Measurements from ENCODE around the gene TWF2.

- no peak for TF ChIP-seq EP300 (IDR thresholded peaks at IDR 0.05; ENCODE audit: borderline replicate concordance)
- TF ChIP-seq TCF12 (IDR thresholded peaks at IDR 0.05; ENCODE audit: low read depth), result no peak
- TF ChIP-seq, protein P1, sequence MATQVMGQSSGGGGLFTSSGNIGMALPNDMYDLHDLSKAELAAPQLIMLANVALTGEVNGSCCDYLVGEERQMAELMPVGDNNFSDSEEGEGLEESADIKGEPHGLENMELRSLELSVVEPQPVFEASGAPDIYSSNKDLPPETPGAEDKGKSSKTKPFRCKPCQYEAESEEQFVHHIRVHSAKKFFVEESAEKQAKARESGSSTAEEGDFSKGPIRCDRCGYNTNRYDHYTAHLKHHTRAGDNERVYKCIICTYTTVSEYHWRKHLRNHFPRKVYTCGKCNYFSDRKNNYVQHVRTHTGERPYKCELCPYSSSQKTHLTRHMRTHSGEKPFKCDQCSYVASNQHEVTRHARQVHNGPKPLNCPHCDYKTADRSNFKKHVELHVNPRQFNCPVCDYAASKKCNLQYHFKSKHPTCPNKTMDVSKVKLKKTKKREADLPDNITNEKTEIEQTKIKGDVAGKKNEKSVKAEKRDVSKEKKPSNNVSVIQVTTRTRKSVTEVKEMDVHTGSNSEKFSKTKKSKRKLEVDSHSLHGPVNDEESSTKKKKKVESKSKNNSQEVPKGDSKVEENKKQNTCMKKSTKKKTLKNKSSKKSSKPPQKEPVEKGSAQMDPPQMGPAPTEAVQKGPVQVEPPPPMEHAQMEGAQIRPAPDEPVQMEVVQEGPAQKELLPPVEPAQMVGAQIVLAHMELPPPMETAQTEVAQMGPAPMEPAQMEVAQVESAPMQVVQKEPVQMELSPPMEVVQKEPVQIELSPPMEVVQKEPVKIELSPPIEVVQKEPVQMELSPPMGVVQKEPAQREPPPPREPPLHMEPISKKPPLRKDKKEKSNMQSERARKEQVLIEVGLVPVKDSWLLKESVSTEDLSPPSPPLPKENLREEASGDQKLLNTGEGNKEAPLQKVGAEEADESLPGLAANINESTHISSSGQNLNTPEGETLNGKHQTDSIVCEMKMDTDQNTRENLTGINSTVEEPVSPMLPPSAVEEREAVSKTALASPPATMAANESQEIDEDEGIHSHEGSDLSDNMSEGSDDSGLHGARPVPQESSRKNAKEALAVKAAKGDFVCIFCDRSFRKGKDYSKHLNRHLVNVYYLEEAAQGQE (IDR thresholded peaks at IDR 0.05; ENCODE audit: low read depth), result no peak
- no peak for TF ChIP-seq EGR1 (IDR thresholded peaks at IDR 0.05)
- TF ChIP-seq CREB1 (IDR thresholded peaks at IDR 0.05; ENCODE audit: low read depth), result no peak
- TF ChIP-seq TAF1 (IDR thresholded peaks at IDR 0.05; ENCODE audit: low read depth), result no peak
Observed at GRCh38 chr3:52188556-52188955, 50.4 kb downstream of the TWF2 start.
